GM12874 (cell line): ENCODE data around the gene TCF4.

ENCODE experiments used
- TF ChIP-seq, protein P1 (sequence below): IDR thresholded peaks from 2 replicates; pipeline ENCODE4 v1.5.1; 2011; ENCODE audit warnings: low read depth, mild to moderate bottlenecking, control low read depth, low read length, moderate library complexity; ENCODE audit not compliant: insufficient read depth

The TCF4 gene

GRCh38 chr18:55284614-55285013 is 303.4 kb downstream of the TCF4 start:
- TF ChIP-seq, protein P1, sequence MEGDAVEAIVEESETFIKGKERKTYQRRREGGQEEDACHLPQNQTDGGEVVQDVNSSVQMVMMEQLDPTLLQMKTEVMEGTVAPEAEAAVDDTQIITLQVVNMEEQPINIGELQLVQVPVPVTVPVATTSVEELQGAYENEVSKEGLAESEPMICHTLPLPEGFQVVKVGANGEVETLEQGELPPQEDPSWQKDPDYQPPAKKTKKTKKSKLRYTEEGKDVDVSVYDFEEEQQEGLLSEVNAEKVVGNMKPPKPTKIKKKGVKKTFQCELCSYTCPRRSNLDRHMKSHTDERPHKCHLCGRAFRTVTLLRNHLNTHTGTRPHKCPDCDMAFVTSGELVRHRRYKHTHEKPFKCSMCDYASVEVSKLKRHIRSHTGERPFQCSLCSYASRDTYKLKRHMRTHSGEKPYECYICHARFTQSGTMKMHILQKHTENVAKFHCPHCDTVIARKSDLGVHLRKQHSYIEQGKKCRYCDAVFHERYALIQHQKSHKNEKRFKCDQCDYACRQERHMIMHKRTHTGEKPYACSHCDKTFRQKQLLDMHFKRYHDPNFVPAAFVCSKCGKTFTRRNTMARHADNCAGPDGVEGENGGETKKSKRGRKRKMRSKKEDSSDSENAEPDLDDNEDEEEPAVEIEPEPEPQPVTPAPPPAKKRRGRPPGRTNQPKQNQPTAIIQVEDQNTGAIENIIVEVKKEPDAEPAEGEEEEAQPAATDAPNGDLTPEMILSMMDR, result no peak

GRCh38 chr18:55283309-55283708 is 304.7 kb downstream of the TCF4 start:
- TF ChIP-seq, protein P1, result no peak

DNA sequence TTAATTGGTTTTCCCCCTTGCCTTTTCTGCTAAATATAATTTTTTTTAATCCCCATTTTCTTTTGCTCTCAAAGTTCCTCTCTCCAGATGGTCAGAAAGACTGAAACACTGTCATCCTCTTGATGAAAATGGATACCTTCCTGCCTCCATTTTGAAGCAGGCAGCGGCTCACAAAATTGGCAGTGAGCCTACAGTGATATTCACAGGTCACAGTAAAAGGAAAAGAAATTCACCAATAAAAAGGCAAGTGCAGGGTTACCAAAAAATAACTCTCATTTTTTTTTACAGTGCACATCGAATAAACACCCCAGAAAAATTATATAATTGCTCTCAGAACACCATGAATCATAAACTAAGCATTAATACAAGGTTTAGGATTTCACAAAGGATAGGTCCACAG is 307.5 kb downstream of the TCF4 start:
- TF ChIP-seq, protein P1, result no peak

DNA sequence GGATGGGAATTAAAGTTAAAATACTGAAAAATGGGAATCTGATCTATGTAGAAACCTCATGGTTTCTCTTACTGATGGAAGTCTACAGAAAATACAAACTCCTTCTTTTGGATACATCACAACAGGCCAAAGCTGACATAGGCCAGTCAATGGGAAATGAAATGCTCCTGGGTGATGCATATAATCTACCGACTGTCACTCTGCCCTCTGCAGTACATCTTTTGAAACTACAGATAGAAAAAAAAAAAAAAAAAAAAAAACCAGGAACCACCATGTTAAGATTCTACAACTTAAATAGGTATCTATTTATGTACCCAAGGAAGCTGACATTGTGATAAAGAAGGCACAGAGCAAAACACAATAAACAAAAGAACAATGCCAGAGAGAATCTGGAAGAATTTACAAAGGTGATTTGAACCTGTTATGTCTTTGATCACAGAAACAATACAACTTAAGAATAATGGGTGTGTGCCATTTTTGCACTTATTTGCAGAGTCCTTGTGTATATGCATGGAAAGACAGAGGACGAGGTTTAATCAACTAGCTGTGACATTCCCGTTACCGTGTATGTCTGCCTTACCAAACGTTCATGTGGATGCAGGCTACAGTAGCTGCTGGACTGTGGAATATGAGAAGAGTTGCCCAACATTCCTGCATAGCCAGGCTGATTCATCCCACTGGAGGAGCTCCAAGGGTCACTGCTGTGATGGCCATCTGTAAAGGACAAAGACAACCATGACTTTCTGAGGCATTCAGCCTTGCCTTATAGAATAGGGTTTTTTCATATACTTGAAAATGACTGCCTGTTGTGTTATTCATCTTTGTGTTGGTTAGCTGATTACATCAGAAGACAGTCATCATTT is 312.7 kb downstream of the TCF4 start:
- TF ChIP-seq, protein P1, result no peak

GRCh38 chr18:55272510-55273243 is 315.3 kb downstream of the TCF4 start:
- TF ChIP-seq, protein P1, result no peak

- TF ChIP-seq, protein P1, result no peak
These were observed 318.4 kb downstream of the TCF4 start for GRCh38 chr18:55269622-55270021.

- TF ChIP-seq, protein P1, result no peak
These were observed 319.2 kb downstream of the TCF4 start for GRCh38 chr18:55268628-55269275.
